ENCODE data around the gene RBM27.

DNA sequence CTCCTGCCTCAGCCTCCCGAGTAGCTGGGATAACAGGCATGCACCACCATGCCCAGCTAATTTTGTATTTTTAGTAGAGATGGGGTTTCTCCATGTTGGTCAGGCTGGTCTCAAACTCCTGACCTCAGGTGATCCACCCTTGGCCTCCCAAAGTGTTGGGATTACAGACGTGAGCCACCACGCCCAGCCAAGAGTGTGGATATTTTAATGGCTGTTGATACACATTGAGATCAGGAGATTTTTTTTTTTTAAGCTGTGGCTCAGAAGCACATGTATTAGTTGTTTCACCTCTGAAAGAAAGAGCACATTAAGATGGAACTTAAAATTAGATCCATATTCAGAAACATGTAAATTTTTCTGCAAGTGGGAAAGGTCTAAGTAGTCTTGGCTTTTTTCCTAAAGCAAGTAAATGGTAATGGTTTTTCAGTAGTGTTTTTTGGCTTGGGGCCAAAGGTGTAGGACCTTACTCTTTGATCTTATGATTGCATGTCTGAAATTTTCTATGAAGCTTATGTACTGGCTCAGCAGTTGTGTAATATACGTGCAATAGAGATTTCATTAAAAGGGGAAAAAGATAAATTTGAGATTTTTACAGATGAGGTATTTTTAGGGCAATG lies 9.9 kb downstream of the RBM27 start:
- no peak for TF ChIP-seq POLR2A (IDR thresholded peaks at IDR 0.05)
- TF ChIP-seq, protein P1, sequence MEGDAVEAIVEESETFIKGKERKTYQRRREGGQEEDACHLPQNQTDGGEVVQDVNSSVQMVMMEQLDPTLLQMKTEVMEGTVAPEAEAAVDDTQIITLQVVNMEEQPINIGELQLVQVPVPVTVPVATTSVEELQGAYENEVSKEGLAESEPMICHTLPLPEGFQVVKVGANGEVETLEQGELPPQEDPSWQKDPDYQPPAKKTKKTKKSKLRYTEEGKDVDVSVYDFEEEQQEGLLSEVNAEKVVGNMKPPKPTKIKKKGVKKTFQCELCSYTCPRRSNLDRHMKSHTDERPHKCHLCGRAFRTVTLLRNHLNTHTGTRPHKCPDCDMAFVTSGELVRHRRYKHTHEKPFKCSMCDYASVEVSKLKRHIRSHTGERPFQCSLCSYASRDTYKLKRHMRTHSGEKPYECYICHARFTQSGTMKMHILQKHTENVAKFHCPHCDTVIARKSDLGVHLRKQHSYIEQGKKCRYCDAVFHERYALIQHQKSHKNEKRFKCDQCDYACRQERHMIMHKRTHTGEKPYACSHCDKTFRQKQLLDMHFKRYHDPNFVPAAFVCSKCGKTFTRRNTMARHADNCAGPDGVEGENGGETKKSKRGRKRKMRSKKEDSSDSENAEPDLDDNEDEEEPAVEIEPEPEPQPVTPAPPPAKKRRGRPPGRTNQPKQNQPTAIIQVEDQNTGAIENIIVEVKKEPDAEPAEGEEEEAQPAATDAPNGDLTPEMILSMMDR (IDR thresholded peaks at IDR 0.05) = no peak
